MCF 10A (cell line): ENCODE data around the gene BAZ1B. TPM values are rescaled to one million over a fixed set of nuclear protein-coding genes. Genes with fewer than 3 reads are reported as not detected.

Source experiments
- BruUV-seq: library from RNA; stranded (reverse); fragments of 400-500 nt; replicated peaks from 2 replicates; lab custom pipeline; 2021; lab: Mats Ljungman, UMichigan
- CTCF ChIA-PET: fragments of 300-600 bp; sonication (Branson Sonifier 250); formaldehyde crosslinking; extraction: SDS; loops from one replicate; lab custom pipeline; 2021; ENCODE audit warnings: antibody characterized with exemption, inconsistent platforms; lab: Yijun Ruan, JAX
- POLR2A ChIA-PET: fragments of 300-600, 350-650 bp; sonication (Branson Sonifier 250); formaldehyde crosslinking; extraction: SDS; loops from one replicate; lab custom pipeline; 2020; ENCODE audit warnings: antibody characterized with exemption, inconsistent platforms; lab: Yijun Ruan, JAX
- DNase-seq: peaks from one replicate; pipeline ENCODE4 v3.0.0-alpha.2; 2018; ENCODE audit not compliant: unreplicated experiment
- H3K27ac Mint-ChIP-seq: one replicate; pipeline ENCODE4 v1.8.0; 2022; ENCODE audit warnings: mild to moderate bottlenecking, low read depth, mixed read lengths; ENCODE audit not compliant: unreplicated experiment
- H3K27me3 Mint-ChIP-seq: one replicate; pipeline ENCODE4 v1.8.0; 2022; ENCODE audit warnings: mixed read lengths; ENCODE audit not compliant: insufficient read depth, unreplicated experiment
- H3K36me3 Mint-ChIP-seq: one replicate; pipeline ENCODE4 v1.8.0; 2022; ENCODE audit warnings: mild to moderate bottlenecking, moderate library complexity, mixed read lengths; ENCODE audit not compliant: insufficient read depth, unreplicated experiment
- H3K4me1 Mint-ChIP-seq: one replicate; pipeline ENCODE4 v1.8.0; 2022; ENCODE audit warnings: mixed read lengths; ENCODE audit not compliant: insufficient read depth, unreplicated experiment
- H3K4me3 Mint-ChIP-seq: one replicate; pipeline ENCODE4 v1.8.0; 2022; ENCODE audit warnings: mild to moderate bottlenecking, moderate library complexity, mixed read lengths; ENCODE audit not compliant: unreplicated experiment
- H3K9me3 Mint-ChIP-seq: one replicate; pipeline ENCODE4 v1.8.0; 2022; ENCODE audit warnings: mixed read lengths; ENCODE audit not compliant: unreplicated experiment
- CTCF ChIP-seq: fragments of 200-600 bp; IDR thresholded peaks from one replicate; pipeline ENCODE4 v1.8.0; 2022; ENCODE audit warnings: antibody characterized with exemption, mild to moderate bottlenecking; ENCODE audit not compliant: unreplicated experiment
- intact Hi-C: fragments of 100-400 bp; cut with micrococcal nuclease; formaldehyde crosslinking; loops from 2 replicates; pipeline ENCODE4 v1.14.1; 2022
- total RNA-seq: library from RNA; stranded (reverse); gene quantifications from 2 replicates; pipeline ENCODE4 v1.2.3, GENCODE V29; 2022

BAZ1B gene
- total RNA-seq, 1 experiment from 2014 or later: 86.7 TPM

- H3K4me3 Mint-ChIP-seq: no peak overlapping the region
- no TSS peak for BruUV-seq
- ChIA-PET POLR2A (no interaction called here), CTCF (interaction anchor here (0.6 to 4.0 kb wide), 3 partner anchors 8 to 614 kb away, joined by 3 to 25 read pairs (median 3); no protein-coding TSS in a partner anchor)
- TF ChIP-seq CTCF: no peak
- intact Hi-C loops: no loop called here
- no peaks in the 10 kb centered on the region for H3K27me3 Mint-ChIP-seq
- no peaks in the 10 kb centered on the region for H3K4me1 Mint-ChIP-seq
- H3K36me3 Mint-ChIP-seq: peaks cover 96% of the 10 kb centered on the region
- H3K27ac Mint-ChIP-seq: no peak overlapping the region
- no peaks in the 10 kb centered on the region for H3K9me3 Mint-ChIP-seq
- DNase-seq: no peak
Measured at GRCh38 chr7:73442903-73443500, 79.1 kb downstream of the BAZ1B start.

GRCh38 chr7:73442222-73442902 lies 79.7 kb downstream of the BAZ1B start:
- POLR2A ChIA-PET: no interaction called here
- CTCF ChIA-PET: interaction anchor here (0.5 to 4.0 kb wide), 3 partner anchors 9 to 119 kb away, joined by 3 to 25 read pairs (median 3); no protein-coding TSS in a partner anchor
- BruUV-seq: no TSS peak
- H3K27ac Mint-ChIP-seq: no peak overlapping the region
- intact Hi-C loops: no loop called here
- no peaks in the 10 kb centered on the region for H3K4me1 Mint-ChIP-seq
- H3K4me3 Mint-ChIP-seq: no peak overlapping the region
- no peaks in the 10 kb centered on the region for H3K27me3 Mint-ChIP-seq
- no peaks in the 10 kb centered on the region for H3K9me3 Mint-ChIP-seq
- H3K36me3 Mint-ChIP-seq: peaks cover 89% of the 10 kb centered on the region
- TF ChIP-seq CTCF: no peak
- DNase-seq: no peak

GRCh38 chr7:73439410-73439704 lies 82.7 kb downstream of the BAZ1B start:
- ChIA-PET CTCF (interaction anchor here (2.4 kb wide), 1 partner anchor 12 kb away, joined by 11 read pairs; no protein-coding TSS in a partner anchor), POLR2A (interaction anchor here (0.6 kb wide), 1 partner anchor 524 kb away, joined by 3 read pairs; no protein-coding TSS in a partner anchor)
- Mint-ChIP-seq H3K4me1 (no peaks in the 10 kb centered on the region), H3K27ac (no peak overlapping the region), H3K27me3 (no peaks in the 10 kb centered on the region), H3K9me3 (no peaks in the 10 kb centered on the region), H3K4me3 (no peak overlapping the region), H3K36me3 (peaks cover 59% of the 10 kb centered on the region)
- TF ChIP-seq CTCF: no peak
- no peak for DNase-seq
- intact Hi-C loops: no loop called here
- BruUV-seq: no TSS peak

GRCh38 chr7:73438547-73439409 lies 83.3 kb downstream of the BAZ1B start:
- Mint-ChIP-seq H3K4me3 (no peak overlapping the region), H3K36me3 (peaks cover 54% of the 10 kb centered on the region), H3K27ac (no peak overlapping the region), H3K27me3 (no peaks in the 10 kb centered on the region), H3K9me3 (no peaks in the 10 kb centered on the region), H3K4me1 (no peaks in the 10 kb centered on the region)
- POLR2A ChIA-PET: interaction anchor here (0.6 kb wide), 1 partner anchor 525 kb away, joined by 3 read pairs; no protein-coding TSS in a partner anchor
- intact Hi-C loops: no loop called here
- TF ChIP-seq CTCF: no peak
- DNase-seq: no peak
- no TSS peak for BruUV-seq
- CTCF ChIA-PET: interaction anchor here (2.4 kb wide), 1 partner anchor 13 kb away, joined by 11 read pairs; no protein-coding TSS in a partner anchor
